HFFc6 (cell line): Measurements from ENCODE around the gene TSPAN11. TPM values are rescaled to one million over a fixed set of nuclear protein-coding genes. Genes with fewer than 3 reads are reported as not detected.

Experiments used
- DNase-seq: peaks from one replicate; pipeline ENCODE4 v3.0.0-alpha.2; 2018
- H3K27ac Mint-ChIP-seq: 2 replicates; pipeline ENCODE4 v1.8.0; 2020; ENCODE audit warnings: mild to moderate bottlenecking, mixed read lengths
- H3K27me3 Mint-ChIP-seq: 2 replicates; pipeline ENCODE4 v1.8.0; 2021; ENCODE audit warnings: mild to moderate bottlenecking, moderate library complexity, mixed read lengths; ENCODE audit not compliant: insufficient read depth
- H3K36me3 Mint-ChIP-seq: 2 replicates; pipeline ENCODE4 v1.8.0; 2021; ENCODE audit warnings: low read depth, mixed read lengths
- H3K4me1 Mint-ChIP-seq: 2 replicates; pipeline ENCODE4 v1.8.0; 2020; ENCODE audit warnings: low read depth, mixed read lengths
- H3K4me3 Mint-ChIP-seq: 2 replicates; pipeline ENCODE4 v1.8.0; 2020; ENCODE audit warnings: mild to moderate bottlenecking, moderate library complexity, mixed read lengths
- H3K9me3 Mint-ChIP-seq: 2 replicates; pipeline ENCODE4 v1.8.0; 2020; ENCODE audit warnings: mild to moderate bottlenecking, mixed read lengths
- total RNA-seq, 6 experiments: library from RNA; stranded (reverse); fragmentation: NEBNext Ultra II Directional; extraction: Animal tissue kit (Norgen Biotek cat#: 25700); gene quantifications; 2 replicates in 1 of 6; 3 replicates in 5 of 6; pipeline ENCODE4 v1.2.3, GENCODE V29; 2021
- TF ChIP-seq, protein P1 (sequence below): fragments of 200-600 bp; sonication (generic); IDR thresholded peaks from 2 replicates; pipeline ENCODE4 v1.5.0; 2021; ENCODE audit warnings: antibody characterized with exemption, mild to moderate bottlenecking

The TSPAN11 gene
- total RNA-seq, 6 experiments from 2014 or later, result 0.17 to 0.18 TPM; not detected in 4

DNA sequence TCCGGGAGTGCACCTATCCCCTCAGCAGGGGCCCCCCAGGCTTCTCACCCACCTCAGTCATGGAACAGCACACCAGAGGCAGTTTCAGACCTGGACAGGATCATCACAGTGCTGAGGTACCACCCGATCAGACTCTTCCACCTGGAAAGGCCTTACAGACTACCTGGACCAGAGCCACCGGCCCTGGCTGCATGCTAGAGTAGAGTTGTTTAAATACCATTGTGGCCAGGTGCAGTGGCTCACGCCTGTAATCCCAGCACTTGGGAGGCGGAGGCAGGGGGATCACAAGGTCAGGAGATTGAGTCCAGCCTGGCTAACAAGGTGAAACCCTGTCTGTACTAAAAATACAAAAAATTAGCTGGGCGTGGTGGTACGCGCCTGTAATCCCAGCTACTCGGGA is 61.5 kb downstream of the TSPAN11 start:
- Mint-ChIP-seq H3K4me3 (no peak overlapping the region), H3K27me3 (peaks cover 8% of the 10 kb centered on the region; the same call in 1 of the 2 replicates), H3K36me3 (no peaks in the 10 kb centered on the region), H3K27ac (no peak overlapping the region), H3K4me1 (peaks cover 5% of the 10 kb centered on the region; the same call in 1 of the 2 replicates), H3K9me3 (no peaks in the 10 kb centered on the region)
- TF ChIP-seq, protein P1, sequence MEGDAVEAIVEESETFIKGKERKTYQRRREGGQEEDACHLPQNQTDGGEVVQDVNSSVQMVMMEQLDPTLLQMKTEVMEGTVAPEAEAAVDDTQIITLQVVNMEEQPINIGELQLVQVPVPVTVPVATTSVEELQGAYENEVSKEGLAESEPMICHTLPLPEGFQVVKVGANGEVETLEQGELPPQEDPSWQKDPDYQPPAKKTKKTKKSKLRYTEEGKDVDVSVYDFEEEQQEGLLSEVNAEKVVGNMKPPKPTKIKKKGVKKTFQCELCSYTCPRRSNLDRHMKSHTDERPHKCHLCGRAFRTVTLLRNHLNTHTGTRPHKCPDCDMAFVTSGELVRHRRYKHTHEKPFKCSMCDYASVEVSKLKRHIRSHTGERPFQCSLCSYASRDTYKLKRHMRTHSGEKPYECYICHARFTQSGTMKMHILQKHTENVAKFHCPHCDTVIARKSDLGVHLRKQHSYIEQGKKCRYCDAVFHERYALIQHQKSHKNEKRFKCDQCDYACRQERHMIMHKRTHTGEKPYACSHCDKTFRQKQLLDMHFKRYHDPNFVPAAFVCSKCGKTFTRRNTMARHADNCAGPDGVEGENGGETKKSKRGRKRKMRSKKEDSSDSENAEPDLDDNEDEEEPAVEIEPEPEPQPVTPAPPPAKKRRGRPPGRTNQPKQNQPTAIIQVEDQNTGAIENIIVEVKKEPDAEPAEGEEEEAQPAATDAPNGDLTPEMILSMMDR, result no peak
- no peak for DNase-seq

DNA sequence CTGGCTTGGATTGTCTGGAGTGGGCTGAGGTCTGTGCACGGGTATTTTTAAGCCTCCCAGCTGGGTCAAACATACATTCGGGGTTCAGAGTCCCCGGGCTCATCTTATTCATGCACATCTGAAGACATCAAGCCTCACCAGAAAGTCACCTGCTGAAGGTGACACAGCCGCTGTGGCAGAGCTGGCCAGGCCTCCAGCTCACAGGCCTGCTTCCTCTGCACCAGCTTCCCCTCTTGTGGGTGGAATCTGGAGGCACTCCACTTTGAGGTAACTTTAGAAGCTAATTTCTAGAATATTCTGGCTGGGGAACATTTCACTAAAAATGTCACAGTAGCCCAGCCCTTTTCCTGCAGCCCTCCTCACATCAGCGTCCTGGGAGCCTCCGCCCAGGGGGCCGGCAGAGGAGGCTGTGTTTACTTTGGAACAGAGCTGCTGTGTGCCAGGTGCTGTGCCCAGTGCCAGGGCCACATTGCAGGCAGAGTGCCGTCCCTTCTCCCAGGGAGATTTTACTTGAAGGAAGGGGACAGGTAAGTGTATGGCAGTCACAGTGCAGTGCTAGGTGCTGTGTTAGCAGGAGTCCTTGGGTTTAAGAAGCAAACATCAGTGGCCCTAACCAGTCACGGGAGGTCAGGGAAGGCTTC is 62.2 kb downstream of the TSPAN11 start:
- Mint-ChIP-seq H3K27me3 (peaks cover 9% of the 10 kb centered on the region; the same call in 1 of the 2 replicates), H3K4me1 (peaks cover 5% of the 10 kb centered on the region; the same call in 1 of the 2 replicates), H3K4me3 (no peak overlapping the region), H3K27ac (no peak overlapping the region), H3K36me3 (no peaks in the 10 kb centered on the region), H3K9me3 (no peaks in the 10 kb centered on the region)
- TF ChIP-seq, protein P1, result no peak
- no peak for DNase-seq

DNA sequence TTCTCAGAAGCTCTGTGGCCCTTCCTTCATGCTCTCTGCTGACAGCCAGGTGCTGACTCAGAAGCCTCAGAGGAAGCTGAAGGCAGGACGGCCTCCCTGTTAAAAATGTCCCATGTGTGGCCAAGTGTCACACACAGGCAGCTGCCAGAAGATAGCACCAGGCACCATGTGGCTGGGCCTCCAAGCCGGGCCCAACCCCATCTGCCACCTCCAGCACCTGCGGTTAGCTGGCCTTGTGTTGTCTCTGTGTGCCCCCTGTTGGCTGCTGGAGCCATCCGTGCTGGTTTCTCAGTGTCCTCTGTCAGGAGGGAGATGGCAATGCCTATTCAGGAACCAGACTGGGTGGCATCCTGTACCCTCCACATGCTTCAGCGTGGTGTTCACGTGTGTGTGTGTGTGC is 63.2 kb downstream of the TSPAN11 start:
- peak; percentile 6 for DNase-seq
- H3K36me3 Mint-ChIP-seq, result no peaks in the 10 kb centered on the region
- H3K27ac Mint-ChIP-seq, result no peak overlapping the region
- H3K9me3 Mint-ChIP-seq, result no peaks in the 10 kb centered on the region
- TF ChIP-seq, protein P1, result peak; percentile 45
- peaks cover 5% of the 10 kb centered on the region; the same call in 1 of the 2 replicates for H3K4me1 Mint-ChIP-seq
- H3K27me3 Mint-ChIP-seq, result peaks cover 13% of the 10 kb centered on the region
- H3K4me3 Mint-ChIP-seq, result no peak overlapping the region

DNA sequence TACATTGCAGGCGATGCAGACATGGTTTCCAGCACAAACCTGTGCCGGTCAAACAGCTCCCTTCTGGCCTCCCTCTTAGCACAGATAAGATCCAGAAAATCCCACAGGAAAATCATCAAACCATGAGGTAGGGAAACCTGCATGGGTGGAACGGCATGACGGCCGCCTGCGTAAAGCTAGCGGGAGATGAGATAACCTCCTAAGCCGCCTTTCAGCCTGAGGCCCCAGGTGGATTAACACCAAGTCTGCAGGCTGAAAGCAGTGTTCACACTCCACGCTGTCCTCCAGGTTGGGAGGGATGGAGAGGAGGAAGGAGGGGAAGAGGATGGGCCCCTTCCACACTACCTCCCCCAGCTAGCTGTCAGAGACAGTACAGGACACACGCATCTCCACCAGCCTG is 63.8 kb downstream of the TSPAN11 start:
- Mint-ChIP-seq H3K27me3 (peaks cover 13% of the 10 kb centered on the region), H3K9me3 (no peaks in the 10 kb centered on the region), H3K36me3 (no peaks in the 10 kb centered on the region), H3K4me1 (peaks cover 5% of the 10 kb centered on the region; the same call in 1 of the 2 replicates), H3K4me3 (no peak overlapping the region), H3K27ac (no peak overlapping the region)
- DNase-seq, result no peak
- TF ChIP-seq, protein P1, result no peak

DNA sequence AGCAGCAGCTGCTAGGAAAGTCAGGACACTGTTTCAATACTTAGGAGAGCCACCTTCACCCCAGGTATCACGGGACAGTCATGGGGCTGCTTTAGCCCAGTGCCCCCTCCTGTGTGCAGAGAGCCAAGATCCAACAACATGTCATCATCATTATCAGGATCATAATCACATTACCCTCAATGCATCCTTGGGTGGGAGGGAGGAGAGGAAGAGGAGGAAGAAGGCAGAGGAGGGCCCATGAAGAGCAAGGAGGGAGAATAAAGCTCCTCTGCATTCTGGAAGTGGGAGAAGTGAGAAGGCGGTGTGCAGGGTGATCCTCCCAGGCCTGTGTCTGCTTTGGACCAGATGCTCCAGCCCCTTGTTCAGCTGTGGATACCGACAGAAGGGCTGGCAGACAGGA is 64.2 kb downstream of the TSPAN11 start:
- TF ChIP-seq, protein P1, result no peak
- Mint-ChIP-seq H3K4me3 (no peak overlapping the region), H3K27ac (no peak overlapping the region), H3K4me1 (peaks cover 5% of the 10 kb centered on the region; the same call in 1 of the 2 replicates), H3K36me3 (no peaks in the 10 kb centered on the region), H3K27me3 (peaks cover 12% of the 10 kb centered on the region), H3K9me3 (no peaks in the 10 kb centered on the region)
- no peak for DNase-seq
